Astrocyte of the spinal cord (primary cell): Measurements from ENCODE around the gene UQCC2.
A peak's percentile ranks its signal among the peaks of the same experiment; 100 is the strongest.

Experiments used
- DNase-seq: peaks from one replicate; pipeline ENCODE4 v3.0.0; 2011; ENCODE audit warnings: low read depth, low spot score
- H3K4me3 ChIP-seq: 2 replicates; pipeline ENCODE4 v1.5.1; 2011; ENCODE audit warnings: low read depth, mild to moderate bottlenecking, low read length, moderate library complexity
- in situ Hi-C: cut with HindIII; loops from 2 replicates; pipeline ENCODE4 v1.10.0; 2017; ENCODE audit warnings: low sequenced_read_pairs
- TF ChIP-seq, protein P1 (sequence below): IDR thresholded peaks from 2 replicates; pipeline ENCODE4 v1.5.1; 2012; ENCODE audit warnings: low read depth, mild to moderate bottlenecking, low read length, inconsistent platforms

The UQCC2 gene

DNA sequence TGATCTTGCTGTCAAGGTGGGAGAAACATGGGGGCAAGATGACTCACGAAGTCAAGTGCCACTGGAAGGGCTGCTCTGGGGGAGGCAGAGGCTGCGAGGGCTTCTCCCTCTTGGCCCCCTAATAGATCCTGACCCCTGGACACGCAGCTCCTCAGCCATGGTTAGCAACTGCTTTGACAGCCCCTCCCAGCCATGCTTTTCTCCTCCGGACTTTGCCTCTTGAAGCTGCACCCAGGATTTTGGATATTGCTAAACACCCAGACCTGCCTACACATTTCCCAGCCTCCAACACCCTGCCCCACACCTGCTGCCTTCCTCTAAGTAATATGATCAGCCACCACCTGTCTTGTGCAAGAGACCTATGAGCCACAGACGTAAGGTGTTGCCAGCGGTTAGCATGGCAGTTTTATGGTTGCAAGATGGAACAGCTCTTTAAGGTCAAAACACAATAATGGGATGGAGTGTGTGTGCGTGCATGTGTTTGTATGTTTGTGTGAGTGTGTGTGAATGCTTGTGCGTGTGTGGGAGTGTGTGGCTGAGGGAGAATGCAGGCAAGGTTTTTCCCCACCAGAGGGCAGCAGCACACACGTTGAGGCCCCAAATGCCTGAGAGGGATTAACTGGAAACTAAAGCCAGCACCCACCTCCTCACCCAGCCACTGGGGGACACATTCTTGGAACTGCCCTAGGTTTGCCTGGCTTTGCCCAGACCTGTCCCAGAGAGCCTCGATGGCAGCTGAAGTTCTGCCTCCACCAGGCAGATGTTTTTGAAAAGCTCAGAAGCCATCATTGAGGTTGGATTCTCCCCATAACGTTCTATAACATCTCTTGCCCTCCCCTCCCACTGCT lies 32.7 kb upstream of the UQCC2 start:
- peak; percentile 63 for DNase-seq
- in situ Hi-C loops: no loop called here
- TF ChIP-seq, protein P1, sequence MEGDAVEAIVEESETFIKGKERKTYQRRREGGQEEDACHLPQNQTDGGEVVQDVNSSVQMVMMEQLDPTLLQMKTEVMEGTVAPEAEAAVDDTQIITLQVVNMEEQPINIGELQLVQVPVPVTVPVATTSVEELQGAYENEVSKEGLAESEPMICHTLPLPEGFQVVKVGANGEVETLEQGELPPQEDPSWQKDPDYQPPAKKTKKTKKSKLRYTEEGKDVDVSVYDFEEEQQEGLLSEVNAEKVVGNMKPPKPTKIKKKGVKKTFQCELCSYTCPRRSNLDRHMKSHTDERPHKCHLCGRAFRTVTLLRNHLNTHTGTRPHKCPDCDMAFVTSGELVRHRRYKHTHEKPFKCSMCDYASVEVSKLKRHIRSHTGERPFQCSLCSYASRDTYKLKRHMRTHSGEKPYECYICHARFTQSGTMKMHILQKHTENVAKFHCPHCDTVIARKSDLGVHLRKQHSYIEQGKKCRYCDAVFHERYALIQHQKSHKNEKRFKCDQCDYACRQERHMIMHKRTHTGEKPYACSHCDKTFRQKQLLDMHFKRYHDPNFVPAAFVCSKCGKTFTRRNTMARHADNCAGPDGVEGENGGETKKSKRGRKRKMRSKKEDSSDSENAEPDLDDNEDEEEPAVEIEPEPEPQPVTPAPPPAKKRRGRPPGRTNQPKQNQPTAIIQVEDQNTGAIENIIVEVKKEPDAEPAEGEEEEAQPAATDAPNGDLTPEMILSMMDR: peak; percentile 94
- H3K4me3 ChIP-seq: no peak overlapping the region

DNA sequence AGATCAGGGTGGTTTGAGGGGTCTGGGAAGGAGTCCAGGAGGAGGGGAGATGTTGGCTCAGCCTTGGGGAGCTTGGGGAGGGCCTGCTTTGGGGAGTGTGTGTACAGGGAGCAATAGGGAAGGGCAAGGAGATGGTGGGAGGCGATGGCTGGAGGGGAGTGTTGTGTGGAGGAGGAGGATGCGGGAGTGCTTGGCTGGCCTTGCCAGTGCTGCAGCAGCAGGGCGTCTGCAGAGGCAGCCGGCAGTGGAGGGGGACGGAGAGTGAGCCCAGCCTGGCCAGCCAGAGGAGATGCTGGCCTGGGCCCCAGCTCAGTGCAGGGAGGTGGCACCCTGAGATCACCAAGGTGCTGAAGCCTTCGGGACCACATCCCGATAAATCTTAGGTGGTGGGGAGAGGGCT lies 31.3 kb upstream of the UQCC2 start:
- TF ChIP-seq, protein P1: no peak
- H3K4me3 ChIP-seq: no peak overlapping the region
- no peak for DNase-seq
- in situ Hi-C loops: no loop called here

DNA sequence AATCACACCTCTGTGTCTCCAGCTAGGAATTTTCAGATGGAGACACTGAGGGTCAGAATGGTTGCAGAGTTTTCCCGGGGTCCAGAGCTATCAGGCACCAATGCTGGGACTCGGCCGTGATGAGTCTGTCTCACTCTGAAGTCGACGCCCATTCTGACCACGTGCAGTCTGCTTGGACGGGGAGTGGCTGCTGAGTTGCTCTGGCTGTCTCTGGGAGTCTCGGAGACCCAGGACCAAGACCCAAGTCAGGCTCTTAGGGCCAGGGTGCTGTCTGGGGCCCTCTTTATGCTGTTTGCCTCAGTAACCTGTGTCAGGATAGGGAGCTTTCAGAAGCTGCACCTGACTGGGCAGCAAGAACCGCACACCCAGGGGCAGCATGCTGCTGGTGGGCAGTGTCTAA lies 30.6 kb upstream of the UQCC2 start:
- in situ Hi-C loops: no loop called here
- H3K4me3 ChIP-seq: no peak overlapping the region
- no peak for DNase-seq
- TF ChIP-seq, protein P1: no peak

DNA sequence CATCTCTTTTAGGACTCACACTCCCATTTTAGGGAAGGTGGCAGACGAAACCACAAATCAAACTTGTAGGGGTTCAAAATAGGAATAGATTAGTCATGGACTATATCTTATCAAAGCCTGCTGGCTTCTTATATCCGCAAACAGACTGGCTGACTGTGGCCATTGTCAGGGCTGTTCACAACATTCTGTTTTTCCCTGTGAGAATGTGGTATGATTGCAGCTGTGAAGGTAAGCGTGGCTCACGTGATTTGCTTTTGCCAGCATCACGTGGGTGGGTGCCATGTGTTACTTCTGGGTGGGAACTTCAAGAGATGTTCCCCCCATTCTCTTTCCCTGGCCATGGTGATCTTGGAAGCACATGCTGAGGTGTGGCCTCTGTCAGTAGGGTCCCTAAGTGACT lies 29.3 kb upstream of the UQCC2 start:
- H3K4me3 ChIP-seq: no peak overlapping the region
- TF ChIP-seq, protein P1: no peak
- in situ Hi-C loops: no loop called here
- no peak for DNase-seq

DNA sequence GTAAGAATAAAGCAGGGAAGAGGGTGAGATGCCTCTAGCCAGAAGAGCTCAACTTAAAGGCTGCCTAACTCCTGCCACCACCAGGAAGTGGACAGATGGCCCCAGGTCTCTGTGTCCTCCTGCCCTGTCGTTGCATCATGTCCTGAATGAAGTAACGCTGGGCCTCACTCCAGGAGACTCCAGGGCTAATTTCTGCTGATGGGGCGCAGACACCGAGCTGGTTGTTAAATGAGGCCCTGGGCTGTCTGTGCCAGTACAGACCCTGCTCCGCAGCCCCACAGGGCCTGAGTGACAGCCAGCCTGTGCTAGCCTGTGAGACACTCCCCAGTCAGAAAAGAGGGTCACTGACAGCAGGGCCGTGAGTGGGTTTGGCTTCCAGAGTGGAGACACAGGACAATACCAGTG lies 28.7 kb upstream of the UQCC2 start:
- no peak for DNase-seq
- in situ Hi-C loops: no loop called here
- TF ChIP-seq, protein P1: no peak
- no peak overlapping the region for H3K4me3 ChIP-seq

DNA sequence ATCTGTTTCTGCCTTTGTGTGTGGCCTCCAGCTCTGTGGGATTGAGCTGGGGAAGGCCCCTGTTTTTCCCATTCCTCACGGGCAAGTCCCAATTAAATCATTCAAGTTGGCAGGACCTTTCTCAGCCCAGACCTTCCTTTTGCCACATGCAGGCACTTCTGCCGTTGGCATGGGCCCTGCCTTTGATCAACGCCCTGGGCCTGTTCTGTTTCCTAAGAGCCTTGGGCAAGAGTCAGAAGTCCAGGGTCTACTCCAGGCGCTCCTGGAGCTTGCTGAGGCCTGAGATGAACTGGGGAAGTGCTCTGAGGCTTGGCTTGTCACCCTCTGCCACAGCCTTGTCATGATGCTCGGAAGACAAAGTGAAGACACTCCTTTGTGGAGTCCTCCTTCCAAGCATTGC lies 28.1 kb upstream of the UQCC2 start:
- TF ChIP-seq, protein P1: no peak
- DNase-seq: no peak
- no peak overlapping the region for H3K4me3 ChIP-seq
- in situ Hi-C loops: no loop called here
